Epithelial cell of esophagus (primary cell): ENCODE measurements around the gene WNT3.

ENCODE experiments used
- DNase-seq: peaks from one replicate; pipeline ENCODE4 v3.0.0; 2010; ENCODE audit warnings: low read depth
- H3K4me3 ChIP-seq: 2 replicates; pipeline ENCODE4 v1.5.1; 2011; ENCODE audit warnings: mild to moderate bottlenecking, low read length, control low read depth
- TF ChIP-seq, protein P1 (sequence below): IDR thresholded peaks from 2 replicates; pipeline ENCODE4 v1.5.1; 2011; ENCODE audit warnings: low read depth, mild to moderate bottlenecking, low read length, control low read depth, inconsistent platforms; ENCODE audit not compliant: insufficient read depth; ENCODE audit errors: missing control alignments

Gene WNT3

DNA sequence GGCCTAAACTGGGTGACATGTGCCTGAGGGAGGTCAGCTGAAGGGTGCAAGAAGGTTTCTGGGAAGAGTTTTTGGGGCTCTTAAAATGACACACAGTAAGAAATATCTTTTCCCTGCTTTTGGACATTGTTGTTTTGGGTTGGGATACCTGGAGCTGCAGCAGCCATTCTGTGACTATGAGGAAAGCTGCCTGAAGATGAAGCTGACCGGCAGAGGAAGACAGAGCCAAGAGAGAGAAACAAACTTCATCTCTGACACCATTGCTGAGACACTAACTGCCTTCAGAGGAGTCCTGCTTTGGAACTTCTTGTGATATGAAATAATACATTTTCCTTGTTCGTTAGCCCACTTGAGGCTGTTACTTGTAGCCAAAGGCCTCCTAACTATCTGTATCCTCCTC is 8.8 kb upstream of the WNT3 start:
- no peak for DNase-seq
- H3K4me3 ChIP-seq: no peak overlapping the region
- TF ChIP-seq, protein P1, sequence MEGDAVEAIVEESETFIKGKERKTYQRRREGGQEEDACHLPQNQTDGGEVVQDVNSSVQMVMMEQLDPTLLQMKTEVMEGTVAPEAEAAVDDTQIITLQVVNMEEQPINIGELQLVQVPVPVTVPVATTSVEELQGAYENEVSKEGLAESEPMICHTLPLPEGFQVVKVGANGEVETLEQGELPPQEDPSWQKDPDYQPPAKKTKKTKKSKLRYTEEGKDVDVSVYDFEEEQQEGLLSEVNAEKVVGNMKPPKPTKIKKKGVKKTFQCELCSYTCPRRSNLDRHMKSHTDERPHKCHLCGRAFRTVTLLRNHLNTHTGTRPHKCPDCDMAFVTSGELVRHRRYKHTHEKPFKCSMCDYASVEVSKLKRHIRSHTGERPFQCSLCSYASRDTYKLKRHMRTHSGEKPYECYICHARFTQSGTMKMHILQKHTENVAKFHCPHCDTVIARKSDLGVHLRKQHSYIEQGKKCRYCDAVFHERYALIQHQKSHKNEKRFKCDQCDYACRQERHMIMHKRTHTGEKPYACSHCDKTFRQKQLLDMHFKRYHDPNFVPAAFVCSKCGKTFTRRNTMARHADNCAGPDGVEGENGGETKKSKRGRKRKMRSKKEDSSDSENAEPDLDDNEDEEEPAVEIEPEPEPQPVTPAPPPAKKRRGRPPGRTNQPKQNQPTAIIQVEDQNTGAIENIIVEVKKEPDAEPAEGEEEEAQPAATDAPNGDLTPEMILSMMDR: no peak

DNA sequence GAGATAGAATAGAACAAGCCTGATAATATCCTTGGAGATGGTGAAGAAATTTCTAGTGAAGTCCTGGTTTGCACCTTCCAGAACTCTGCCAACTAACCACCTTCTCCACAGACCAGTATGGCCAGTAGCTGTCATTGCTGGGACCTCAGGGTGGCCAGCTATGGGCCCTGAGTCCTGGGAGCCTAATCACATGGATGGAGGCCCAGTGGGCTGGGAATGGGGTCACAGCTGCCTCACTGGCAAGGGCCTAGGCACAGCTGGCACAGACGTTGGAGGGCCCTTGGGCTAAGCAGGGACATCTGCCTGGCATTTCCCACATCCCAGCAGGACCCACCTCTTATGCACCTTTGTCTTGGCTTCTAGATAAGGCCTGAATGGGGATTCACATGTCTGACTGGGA is 7.6 kb upstream of the WNT3 start:
- TF ChIP-seq, protein P1: no peak
- no peak for DNase-seq
- no peak overlapping the region for H3K4me3 ChIP-seq

DNA sequence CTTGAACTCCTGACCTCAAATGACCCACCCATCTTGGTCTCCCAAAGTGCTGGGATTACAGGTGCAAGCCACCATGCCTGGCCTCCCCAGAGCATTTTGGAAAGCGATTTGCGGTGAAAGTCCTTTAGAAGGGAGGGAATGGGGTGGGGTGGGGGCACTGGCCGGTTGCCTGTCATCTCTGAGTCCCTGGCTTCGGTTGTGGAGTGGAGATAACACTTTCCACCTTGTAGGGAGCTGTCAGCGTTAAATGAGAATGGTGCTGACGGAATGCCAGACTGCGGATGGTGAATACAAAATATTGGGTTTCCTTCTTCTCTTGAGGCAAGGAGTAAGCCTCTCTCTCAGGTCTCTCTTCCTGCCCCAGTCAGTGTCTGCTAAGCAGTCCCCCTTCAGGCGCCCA is 5.2 kb upstream of the WNT3 start:
- DNase-seq: no peak
- TF ChIP-seq, protein P1: no peak
- H3K4me3 ChIP-seq: no peak overlapping the region

DNA sequence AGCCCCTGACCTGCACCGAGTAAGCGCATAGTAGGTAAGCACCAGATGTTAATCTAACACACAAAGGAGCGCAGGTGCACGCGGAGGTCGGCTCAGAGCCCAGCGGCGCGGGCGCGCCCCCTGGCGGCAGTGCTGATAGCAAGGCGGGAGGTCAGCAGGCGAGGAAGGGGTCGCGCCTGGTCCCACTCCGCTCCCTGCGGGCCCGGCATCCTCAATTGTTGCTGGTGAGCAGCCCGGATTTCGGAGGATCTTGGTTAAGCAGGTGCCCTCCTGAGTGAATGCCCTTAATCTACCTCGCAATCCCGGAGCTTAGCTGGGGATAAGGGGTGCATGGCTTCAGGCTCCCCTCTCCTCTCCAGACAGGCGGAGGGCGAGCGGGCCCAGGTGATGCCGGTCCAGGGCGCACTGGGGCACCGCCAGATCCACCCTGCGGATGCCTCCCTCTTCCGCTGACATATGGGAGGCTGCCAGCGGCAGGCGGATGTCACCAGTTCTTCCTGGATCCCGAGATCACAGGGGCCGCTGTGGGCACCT is 4.0 kb upstream of the WNT3 start:
- no peak overlapping the region for H3K4me3 ChIP-seq
- peak; percentile 25 for DNase-seq
- TF ChIP-seq, protein P1: peak; percentile 67

DNA sequence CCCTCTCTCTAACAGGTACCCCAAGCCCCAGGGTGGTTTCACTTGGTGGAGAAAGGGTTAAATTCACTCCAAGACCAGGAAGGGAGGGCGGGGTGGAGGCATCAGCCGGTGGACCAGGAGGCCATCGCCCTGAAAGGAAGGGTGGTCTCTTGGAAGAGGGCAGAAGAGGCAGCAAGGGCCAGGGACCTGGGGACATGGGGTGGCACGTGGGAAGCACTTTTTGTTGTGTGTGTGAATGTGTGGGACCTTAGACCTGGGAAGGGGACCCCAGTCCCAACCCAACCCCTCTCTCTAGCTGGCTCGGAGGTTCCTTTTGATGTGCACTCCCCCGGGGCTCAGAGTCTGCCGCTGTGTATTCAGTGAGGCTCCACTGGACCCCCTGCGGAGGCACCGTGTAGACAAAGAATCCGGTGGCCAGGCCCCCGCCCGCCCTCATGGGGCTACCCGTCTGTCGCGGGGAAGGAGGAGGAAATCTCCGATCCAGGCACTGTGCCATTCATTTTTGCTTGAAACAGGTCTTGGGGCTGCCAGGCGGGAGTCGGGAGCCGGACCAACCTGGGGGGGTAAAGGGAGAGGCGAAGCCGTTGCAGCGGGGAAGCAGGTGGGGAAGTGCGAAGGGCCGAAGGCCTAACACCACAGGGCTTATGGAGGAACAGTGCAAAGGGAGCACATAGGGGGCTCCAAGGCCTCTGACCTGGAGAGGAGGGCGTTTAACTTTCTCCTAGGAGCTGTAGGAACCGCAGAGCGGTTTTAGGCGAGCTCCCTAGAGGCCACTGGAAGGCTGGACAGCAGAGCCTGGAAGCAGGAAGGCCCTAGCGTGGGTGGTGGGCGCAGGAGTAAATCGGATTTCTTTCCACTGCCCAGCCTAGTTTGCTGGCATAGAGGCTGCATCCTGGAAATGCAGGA is 3.2 kb upstream of the WNT3 start:
- H3K4me3 ChIP-seq: no peak overlapping the region
- no peak for DNase-seq
- TF ChIP-seq, protein P1: no peak

DNA sequence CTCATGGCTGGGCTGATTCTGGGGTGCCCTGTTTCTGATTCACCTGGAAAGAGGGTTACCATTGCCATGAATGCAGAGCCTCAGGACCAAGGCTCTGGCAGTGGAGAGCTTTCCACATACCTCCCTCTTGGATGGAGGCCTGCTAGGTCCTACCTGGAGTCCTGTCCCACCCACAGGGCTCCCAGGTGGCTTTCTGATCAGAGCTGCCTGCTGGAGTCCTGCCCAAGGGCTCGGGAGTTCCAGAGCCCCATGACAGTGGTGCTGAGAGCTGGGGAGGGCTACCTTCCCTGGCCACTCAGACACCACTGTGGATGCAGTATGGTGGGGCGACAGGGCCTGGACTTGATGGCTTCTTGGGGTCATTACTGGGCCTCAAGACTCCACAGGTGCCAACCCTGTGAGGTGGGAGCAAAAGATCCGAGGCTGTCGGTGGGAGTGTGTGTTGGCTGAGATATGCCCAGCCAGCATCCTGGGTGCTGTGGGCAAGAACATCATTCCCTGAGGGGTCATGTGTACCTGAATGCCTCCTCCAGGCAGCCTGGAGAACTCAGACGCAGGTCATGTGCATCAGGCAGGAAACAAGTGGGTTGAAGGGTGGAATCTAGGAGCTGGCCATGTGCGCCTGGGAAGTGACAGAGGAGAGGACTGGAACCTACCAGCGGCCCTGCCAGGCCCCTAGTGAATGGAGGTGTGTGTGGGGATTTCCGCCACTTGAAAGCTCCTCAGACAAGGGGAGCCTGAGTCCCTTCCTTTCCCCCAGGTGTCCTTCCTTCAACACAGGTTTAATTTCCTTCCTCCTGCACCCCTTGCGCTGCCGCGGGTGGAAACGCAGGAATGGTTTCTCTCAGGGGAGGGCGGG is 2.3 kb upstream of the WNT3 start:
- DNase-seq: no peak
- TF ChIP-seq, protein P1: no peak
- H3K4me3 ChIP-seq: no peak overlapping the region
